PC-3 (cell line): ENCODE measurements around the gene PPM1L.

Experiments used
- CTCF ChIP-seq: fragments of 300-600 bp; sonication (generic); conservative IDR thresholded peaks from 2 replicates; pipeline ENCODE4 v1.5.1; 2017; ENCODE audit warnings: antibody characterized with exemption, low read depth, mild to moderate bottlenecking, low read length
- EZH2phosphoT487 ChIP-seq: fragments of 300-600 bp; sonication (generic); IDR thresholded peaks from 2 replicates; pipeline ENCODE4 v1.6.1; 2018; ENCODE audit warnings: mild to moderate bottlenecking, antibody characterized with exemption, low read length, borderline replicate concordance

GRCh38 chr3:160987982-160988964 lies 232.2 kb downstream of the PPM1L start:
- no peak for TF ChIP-seq CTCF
- no peak for TF ChIP-seq EZH2phosphoT487
